PC-9 (cell line): Measurements from ENCODE around the gene SH3PXD2A. TPM values are rescaled to one million over a fixed set of nuclear protein-coding genes. Genes with fewer than 3 reads are reported as not detected.
"Not testable (repeated sequence)": the region's sequence is repeated elsewhere in the genome, so short reads cannot be mapped to it uniquely, and the experiment has no call there.

Experiments
- BruUV-seq: library from RNA; stranded (reverse); fragments of 400-500 nt; replicated peaks from 2 replicates; lab custom pipeline; 2021; lab: Mats Ljungman, UMichigan
- CTCF ChIA-PET: fragments of 300-600 bp; sonication (Branson Sonifier 250); formaldehyde crosslinking; loops from one replicate; lab custom pipeline; 2022; ENCODE audit warnings: antibody characterized with exemption; lab: Charles Lee
- POLR2A ChIA-PET: fragments of 300-600 bp; sonication (Branson Sonifier 250); formaldehyde crosslinking; loops from one replicate; lab custom pipeline; 2022; ENCODE audit warnings: antibody characterized with exemption; ENCODE audit not compliant: unreplicated experiment; lab: Charles Lee
- DNase-seq, 2 experiments: peaks; one replicate each; pipeline versions ENCODE4 v3.0.0 to v3.0.0-alpha.2; 2015 to 2022; ENCODE audit warnings: mixed read lengths in 1 of 2
- H2AFZ ChIP-seq: fragments of 200-600 bp; sonication (generic); 2 replicates; pipeline ENCODE4 v1.8.1; 2017; ENCODE audit warnings: antibody characterized with exemption
- H3F3A ChIP-seq: fragments of 200-600 bp; sonication (generic); 2 replicates; pipeline ENCODE4 v1.8.1; 2017; ENCODE audit warnings: antibody characterized with exemption, mild to moderate bottlenecking, low read depth; ENCODE audit not compliant: insufficient read depth
- H3K27ac ChIP-seq: fragments of 200-600 bp; sonication (generic); 2 replicates; pipeline ENCODE4 v1.6.1; 2016; ENCODE audit warnings: mixed run types
- H3K27me3 ChIP-seq: fragments of 200-600 bp; sonication (generic); 2 replicates; pipeline ENCODE4 v1.6.1; 2016; ENCODE audit warnings: low read depth, mixed run types; ENCODE audit not compliant: insufficient read depth
- H3K36me3 ChIP-seq: fragments of 200-600 bp; sonication (generic); 2 replicates; pipeline ENCODE4 v1.6.1; 2016; ENCODE audit warnings: low read depth, mixed run types
- H3K4me1 ChIP-seq: fragments of 200-600 bp; sonication (generic); replicated peaks from 2 replicates; pipeline ENCODE4 v1.6.1; 2016; ENCODE audit warnings: mixed run types; ENCODE audit not compliant: insufficient read depth
- H3K4me2 ChIP-seq: fragments of 200-600 bp; sonication (generic); 2 replicates; pipeline ENCODE4 v1.6.1; 2017; ENCODE audit warnings: mixed run types
- H3K4me3 ChIP-seq: fragments of 200-600 bp; sonication (generic); 2 replicates; pipeline ENCODE4 v1.6.1; 2016; ENCODE audit warnings: mixed run types
- H3K79me2 ChIP-seq: fragments of 200-600 bp; sonication (generic); 2 replicates; pipeline ENCODE4 v1.6.1; 2017; ENCODE audit warnings: low read depth, mixed run types
- H3K9me2 ChIP-seq: fragments of 200-600 bp; sonication (generic); 2 replicates; pipeline ENCODE4 v1.8.1; 2017; ENCODE audit warnings: mild to moderate bottlenecking; ENCODE audit not compliant: insufficient read depth
- H3K9me3 ChIP-seq: fragments of 200-600 bp; sonication (generic); 2 replicates; pipeline ENCODE4 v1.8.1; 2016; ENCODE audit warnings: low read depth; ENCODE audit not compliant: insufficient read depth
- H4K20me1 ChIP-seq: fragments of 200-600 bp; sonication (generic); 2 replicates; pipeline ENCODE4 v1.8.1; 2017; ENCODE audit not compliant: insufficient read depth
- EZH2 ChIP-seq: fragments of 200-600 bp; sonication (generic); IDR thresholded peaks from 2 replicates; pipeline ENCODE4 v1.8.0; 2017; ENCODE audit warnings: antibody characterized with exemption, low read depth
- intact Hi-C: fragments of 100-400 bp; cut with micrococcal nuclease; formaldehyde crosslinking; loops from one replicate; pipeline ENCODE4 v1.10.0; 2022; ENCODE audit not compliant: unreplicated experiment
- total RNA-seq: library from RNA; stranded (reverse); gene quantifications from 2 replicates; pipeline ENCODE4 v1.2.3, GENCODE V29; 2021
- TF ChIP-seq, protein P1 (sequence below): fragments of 200-600 bp; sonication (generic); conservative IDR thresholded peaks from 2 replicates; pipeline ENCODE4 v1.6.1; 2017; ENCODE audit warnings: mixed run types, antibody characterized with exemption, mild to moderate bottlenecking, moderate library complexity

The SH3PXD2A gene
- total RNA-seq, 1 experiment from 2014 or later: 12.5 TPM

DNA sequence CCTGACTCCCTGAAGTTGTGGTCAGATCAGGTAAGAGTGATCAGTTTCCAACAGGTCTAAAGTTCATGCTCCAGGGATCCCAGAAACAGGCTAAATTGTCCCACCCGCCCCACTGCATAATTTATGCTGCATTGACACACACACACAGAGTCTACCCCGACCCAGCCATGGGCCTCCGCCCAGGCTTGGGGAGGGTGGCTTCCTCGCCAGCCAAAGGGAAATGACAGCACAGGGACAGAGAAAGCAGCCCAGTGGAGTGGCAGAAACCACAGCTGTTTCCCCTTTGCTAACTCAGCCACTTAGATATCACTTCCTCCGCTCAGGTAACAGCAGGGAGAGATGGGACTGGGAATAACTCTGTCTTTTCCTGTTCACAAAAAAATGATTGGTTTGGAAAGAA is 9.4 kb downstream of the SH3PXD2A start:
- Histone ChIP-seq H2AFZ (no peak overlapping the region), H3K36me3 (no peaks in the 10 kb centered on the region)

DNA sequence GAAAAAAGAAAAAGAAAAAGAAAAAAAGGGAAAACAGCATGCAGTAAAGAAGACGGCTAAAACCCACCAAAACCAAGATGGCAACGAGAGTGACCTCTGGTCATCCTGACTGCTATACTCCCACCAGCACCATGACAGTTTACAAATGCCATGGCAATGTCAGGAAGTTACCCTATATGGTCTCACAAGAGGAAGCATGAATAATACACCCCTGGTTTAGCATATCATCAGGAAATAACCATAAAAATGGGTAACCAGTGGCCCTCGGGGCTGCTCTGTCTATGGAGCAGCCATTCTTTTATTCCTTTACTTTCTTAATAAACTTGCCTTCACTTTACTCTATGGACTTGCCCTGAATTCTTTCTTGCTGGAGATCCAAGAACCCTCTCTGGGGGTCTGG is 10.0 kb downstream of the SH3PXD2A start:
- H3K4me3 ChIP-seq, H3K9me3 ChIP-seq, H3F3A ChIP-seq, POLR2A ChIA-PET, H3K4me1 ChIP-seq, DNase-seq, H3K27me3 ChIP-seq, H3K27ac ChIP-seq, H2AFZ ChIP-seq, H3K9me2 ChIP-seq, H3K79me2 ChIP-seq, H3K4me2 ChIP-seq, H4K20me1 ChIP-seq, CTCF ChIA-PET, BruUV-seq, H3K36me3 ChIP-seq, intact Hi-C loops: not testable (repeated sequence)

More for the DNA sequence above, 9.4 kb downstream of the SH3PXD2A start:
- no peaks in the 10 kb centered on the region for H3K9me3 ChIP-seq
- H3K9me2 ChIP-seq: no peaks in the 10 kb centered on the region
- H3K27ac ChIP-seq: no peak overlapping the region
- intact Hi-C loops: no loop called here
- H3K79me2 ChIP-seq: no peaks in the 10 kb centered on the region
- ChIA-PET CTCF (no interaction called here), POLR2A (no interaction called here)
- H3K4me1 ChIP-seq: no peaks in the 10 kb centered on the region
- H3K27me3 ChIP-seq: no peaks in the 10 kb centered on the region
- no peak for TF ChIP-seq EZH2
- TF ChIP-seq, protein P1, sequence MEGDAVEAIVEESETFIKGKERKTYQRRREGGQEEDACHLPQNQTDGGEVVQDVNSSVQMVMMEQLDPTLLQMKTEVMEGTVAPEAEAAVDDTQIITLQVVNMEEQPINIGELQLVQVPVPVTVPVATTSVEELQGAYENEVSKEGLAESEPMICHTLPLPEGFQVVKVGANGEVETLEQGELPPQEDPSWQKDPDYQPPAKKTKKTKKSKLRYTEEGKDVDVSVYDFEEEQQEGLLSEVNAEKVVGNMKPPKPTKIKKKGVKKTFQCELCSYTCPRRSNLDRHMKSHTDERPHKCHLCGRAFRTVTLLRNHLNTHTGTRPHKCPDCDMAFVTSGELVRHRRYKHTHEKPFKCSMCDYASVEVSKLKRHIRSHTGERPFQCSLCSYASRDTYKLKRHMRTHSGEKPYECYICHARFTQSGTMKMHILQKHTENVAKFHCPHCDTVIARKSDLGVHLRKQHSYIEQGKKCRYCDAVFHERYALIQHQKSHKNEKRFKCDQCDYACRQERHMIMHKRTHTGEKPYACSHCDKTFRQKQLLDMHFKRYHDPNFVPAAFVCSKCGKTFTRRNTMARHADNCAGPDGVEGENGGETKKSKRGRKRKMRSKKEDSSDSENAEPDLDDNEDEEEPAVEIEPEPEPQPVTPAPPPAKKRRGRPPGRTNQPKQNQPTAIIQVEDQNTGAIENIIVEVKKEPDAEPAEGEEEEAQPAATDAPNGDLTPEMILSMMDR: no peak
- no peaks in the 10 kb centered on the region for H3F3A ChIP-seq
- H4K20me1 ChIP-seq: no peaks in the 10 kb centered on the region
- BruUV-seq: no TSS peak
- H3K4me2 ChIP-seq: no peak overlapping the region
- no peak overlapping the region for H3K4me3 ChIP-seq
- no peak for DNase-seq

DNA sequence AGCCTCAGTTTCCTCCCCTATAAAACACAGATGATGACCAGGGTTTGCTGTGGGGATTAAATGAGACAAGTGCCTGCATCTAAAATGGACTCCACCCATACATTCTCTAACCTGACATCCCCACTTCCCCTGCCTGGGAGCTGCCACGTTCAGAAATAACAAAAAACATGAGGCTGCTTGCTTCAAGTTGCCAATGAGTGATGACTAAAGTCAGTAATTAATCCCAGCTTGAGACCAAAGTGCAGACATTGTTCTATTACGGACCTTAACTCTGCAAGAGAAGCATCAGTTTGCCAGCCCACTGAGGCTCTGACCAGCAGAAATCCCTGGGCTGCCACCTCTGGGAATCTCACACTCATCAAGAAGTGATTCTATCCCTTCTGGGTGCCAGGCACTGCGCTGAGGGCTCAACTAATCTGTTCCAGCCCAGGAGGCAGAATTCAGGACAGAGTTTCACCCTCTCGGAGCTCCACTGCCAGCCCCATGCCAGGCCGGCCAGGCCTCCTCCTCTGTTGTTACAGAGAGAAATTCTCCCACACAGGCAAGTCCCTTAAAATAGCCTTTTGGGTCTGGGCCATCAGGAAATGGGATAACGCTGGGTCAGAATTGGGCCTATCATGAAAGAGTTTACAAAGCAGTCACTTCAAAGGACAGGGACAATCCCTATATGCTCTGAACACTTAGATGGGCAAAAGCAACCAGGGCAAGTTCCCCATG is 11.4 kb downstream of the SH3PXD2A start:
- TF ChIP-seq EZH2: no peak
- TF ChIP-seq, protein P1: no peak
- CTCF ChIA-PET: no interaction called here

DNA sequence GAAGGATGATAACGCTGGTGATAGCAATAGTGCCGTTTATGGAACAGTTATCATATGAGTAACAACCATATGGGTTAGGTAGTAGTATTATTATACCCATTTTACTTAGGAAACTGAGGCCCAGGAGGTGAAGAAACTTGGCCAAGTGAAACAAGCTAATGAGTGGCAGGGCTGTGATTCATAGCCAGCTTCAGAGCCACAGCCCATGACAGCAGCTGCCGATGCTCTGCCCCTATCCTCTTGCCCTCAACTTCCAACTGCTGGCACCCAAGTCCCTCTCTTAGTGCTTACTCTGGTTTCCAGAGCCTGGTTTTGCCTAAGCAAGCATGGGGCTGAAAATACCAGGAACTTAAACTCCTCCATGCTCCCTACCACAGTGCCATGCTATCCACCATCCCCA is 12.3 kb downstream of the SH3PXD2A start:
- POLR2A ChIA-PET: no interaction called here
- H3K36me3 ChIP-seq: no peaks in the 10 kb centered on the region
- TF ChIP-seq, protein P1: no peak
- TF ChIP-seq EZH2: no peak

More for the DNA sequence above, 11.4 kb downstream of the SH3PXD2A start:
- Histone ChIP-seq H3K27ac (no peak overlapping the region), H3K9me2 (no peaks in the 10 kb centered on the region), H3K4me3 (no peak overlapping the region), H4K20me1 (no peaks in the 10 kb centered on the region), H3K4me2 (no peak overlapping the region), H3K79me2 (no peaks in the 10 kb centered on the region), H3K9me3 (no peaks in the 10 kb centered on the region), H3K36me3 (no peaks in the 10 kb centered on the region), H3F3A (no peaks in the 10 kb centered on the region), H3K27me3 (no peaks in the 10 kb centered on the region), H2AFZ (no peak overlapping the region), H3K4me1 (no peaks in the 10 kb centered on the region)
- DNase-seq: no peak
- intact Hi-C loops: no loop called here
- POLR2A ChIA-PET: no interaction called here
- no TSS peak for BruUV-seq

More for the DNA sequence above, 12.3 kb downstream of the SH3PXD2A start:
- no peak overlapping the region for H3K27ac ChIP-seq
- H3K9me3 ChIP-seq: no peaks in the 10 kb centered on the region
- H3K79me2 ChIP-seq: no peaks in the 10 kb centered on the region
- H4K20me1 ChIP-seq: no peaks in the 10 kb centered on the region
- no peak for DNase-seq
- H2AFZ ChIP-seq: no peak overlapping the region
- H3K27me3 ChIP-seq: no peaks in the 10 kb centered on the region
- no peaks in the 10 kb centered on the region for H3K9me2 ChIP-seq
- BruUV-seq: no TSS peak
- no peak overlapping the region for H3K4me3 ChIP-seq
- intact Hi-C loops: no loop called here
- CTCF ChIA-PET: no interaction called here
- no peak overlapping the region for H3K4me2 ChIP-seq
- no peaks in the 10 kb centered on the region for H3K4me1 ChIP-seq
- H3F3A ChIP-seq: no peaks in the 10 kb centered on the region
